Mesenteric fat pad (tissue), 1 donor: ENCODE measurements around the gene FREM1. TPM values are rescaled to one million over a fixed set of nuclear protein-coding genes. Genes with fewer than 3 reads are reported as not detected.

ENCODE experiments used
- DNase-seq: peaks from one replicate; pipeline ENCODE4 v3.0.0-alpha.2; 2020; ENCODE audit warnings: low spot score
- total RNA-seq: library from RNA; stranded (reverse); fragmentation: NEBNext Ultra II Directional; extraction: Animal tissue kit (Norgen Biotek cat#: 25700); gene quantifications from one replicate; pipeline ENCODE4 v1.2.1, GENCODE V29; 2021
- donor health status: DM: yes; HTN: yes; CAD: no.

FREM1 gene
- total RNA-seq, 1 donor from 2014 or later = 6.4 TPM

- no peak for DNase-seq
Observed at GRCh38 chr9:14819183-14819582, 91.0 kb downstream of the FREM1 start.

DNA sequence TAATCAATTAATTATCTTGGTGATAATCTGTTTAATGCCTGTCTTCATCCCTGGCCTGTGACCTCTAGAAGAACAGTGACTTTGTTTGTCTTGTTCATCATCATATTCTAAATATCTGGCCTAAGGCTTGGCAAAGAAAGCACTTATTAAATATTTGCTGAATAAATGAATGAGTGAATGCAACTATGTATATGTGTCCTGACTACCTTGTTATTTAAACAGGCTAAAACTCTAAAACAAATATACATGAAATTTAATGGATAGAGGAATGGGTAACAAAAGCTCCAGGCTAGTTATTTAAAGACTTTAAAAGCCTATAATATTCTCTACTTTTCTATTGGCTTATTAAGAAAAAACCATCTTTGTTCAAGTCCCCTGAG, 96.0 kb downstream of the FREM1 start:
- DNase-seq = no peak

GRCh38 chr9:14813336-14814248, 96.6 kb downstream of the FREM1 start:
- DNase-seq = no peak

DNA sequence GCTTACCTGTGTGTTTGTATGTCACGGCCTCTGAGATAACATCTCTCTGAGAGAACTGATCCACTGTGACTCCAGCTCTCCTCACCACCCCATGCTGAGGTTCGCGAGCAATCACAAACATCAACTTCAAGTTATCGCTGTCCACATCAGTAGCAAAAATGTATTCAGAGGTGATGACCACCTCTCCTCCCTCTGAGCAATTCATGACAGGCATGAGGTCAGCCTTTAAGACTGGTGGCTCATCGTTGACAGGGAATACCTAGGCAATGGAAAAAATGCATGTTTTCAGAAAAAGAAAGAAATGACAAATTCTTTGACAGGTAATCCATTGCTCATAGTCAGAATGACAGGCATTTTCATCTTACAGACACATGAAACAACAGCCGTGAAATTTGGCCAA, 97.4 kb downstream of the FREM1 start:
- no peak for DNase-seq

DNA sequence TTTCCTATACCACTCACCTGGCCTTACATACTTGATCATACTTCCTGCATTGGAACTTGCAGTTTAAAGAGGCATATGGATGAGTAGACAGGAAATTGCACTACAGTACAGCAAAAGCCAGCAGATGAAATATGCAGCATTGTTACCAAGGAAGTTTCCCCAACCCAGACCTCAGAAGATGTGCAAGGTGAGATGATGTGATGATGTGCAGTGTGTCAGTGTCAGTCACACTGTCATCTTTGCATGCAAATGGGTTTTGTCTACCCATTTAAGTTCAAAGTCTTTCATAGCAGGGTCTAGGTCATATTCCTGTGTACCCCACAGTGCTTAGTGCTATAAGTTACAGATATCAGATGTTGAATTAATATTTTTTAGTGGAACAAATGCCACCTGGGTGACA, 98.4 kb downstream of the FREM1 start:
- no peak for DNase-seq

DNA sequence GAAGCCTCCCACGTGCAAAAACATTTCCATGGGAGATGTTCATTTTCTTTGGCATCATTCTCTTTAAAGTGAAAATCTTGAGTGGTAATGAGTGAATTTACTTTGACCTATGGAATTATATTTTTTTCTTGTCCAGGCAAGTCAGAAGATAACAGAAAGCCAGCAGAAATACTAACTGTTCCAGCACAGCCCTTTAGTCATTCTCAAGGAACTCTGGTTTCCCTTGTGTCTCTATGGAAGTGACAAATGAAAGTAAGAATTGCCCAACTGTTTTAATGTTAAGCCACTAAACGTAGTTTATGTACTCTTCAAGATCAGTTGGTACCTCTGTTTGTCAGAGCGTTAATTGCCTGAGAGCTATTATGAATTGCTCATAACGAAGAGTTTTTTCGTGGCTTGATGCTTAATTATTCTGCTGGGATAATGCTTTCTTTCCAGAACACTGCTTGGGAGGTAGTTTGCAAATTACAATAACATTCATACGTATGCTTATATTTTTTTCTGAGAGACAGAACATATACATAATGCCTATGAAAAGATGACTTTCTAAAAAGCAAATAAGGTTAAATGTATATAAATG, 103.2 kb downstream of the FREM1 start:
- no peak for DNase-seq

- no peak for DNase-seq
Observed at GRCh38 chr9:14799030-14799429, 111.2 kb downstream of the FREM1 start.

GRCh38 chr9:14797435-14797834, 112.8 kb downstream of the FREM1 start:
- DNase-seq = no peak

DNA sequence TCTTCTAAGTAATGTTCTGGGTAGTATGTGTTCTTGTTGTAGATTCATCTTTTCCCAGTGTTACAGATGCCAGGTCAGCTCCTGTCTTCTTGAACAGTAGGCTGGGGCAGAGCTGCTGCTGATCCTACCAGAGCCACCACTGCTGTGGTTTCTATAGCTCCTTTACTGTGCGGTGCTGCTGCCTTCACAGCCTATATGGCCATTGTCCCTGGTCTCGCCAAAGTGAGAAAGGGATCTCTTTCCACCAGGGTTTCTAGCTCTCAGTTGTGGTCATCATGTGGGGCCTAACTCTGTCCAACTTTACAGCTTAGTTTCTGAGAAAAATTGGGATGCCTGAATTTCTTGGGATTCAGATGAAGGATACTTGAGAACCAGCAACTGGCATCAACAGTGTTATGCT, 116.8 kb downstream of the FREM1 start:
- DNase-seq = no peak

DNA sequence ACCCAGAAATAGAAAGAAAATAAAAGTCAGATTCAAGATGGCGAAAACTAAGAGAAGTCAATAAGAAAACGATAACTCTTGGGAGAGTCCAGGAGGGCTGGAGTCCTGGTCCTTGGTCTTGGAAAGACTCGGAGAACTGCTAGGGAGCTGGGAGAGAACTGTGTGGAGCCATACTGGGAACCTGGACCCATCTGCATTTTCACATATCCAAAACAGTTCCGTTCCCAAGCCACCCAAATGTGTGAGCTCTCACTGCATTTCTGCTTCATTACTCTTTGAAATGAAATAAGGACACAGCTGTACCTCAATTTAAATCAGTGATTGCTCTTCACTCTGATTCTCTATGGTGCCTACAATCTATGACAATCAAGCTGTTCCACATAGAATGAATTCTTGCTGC, 119.6 kb downstream of the FREM1 start:
- no peak for DNase-seq

- DNase-seq = no peak
Observed at GRCh38 chr9:14788846-14789245, 121.4 kb downstream of the FREM1 start.

- DNase-seq = no peak
Observed at GRCh38 chr9:14783358-14783757, 126.9 kb downstream of the FREM1 start.

- no peak for DNase-seq
Observed at GRCh38 chr9:14782286-14783051, 127.8 kb downstream of the FREM1 start.

GRCh38 chr9:14780693-14781092, 129.5 kb downstream of the FREM1 start:
- no peak for DNase-seq

GRCh38 chr9:14780251-14780650, 130.0 kb downstream of the FREM1 start:
- no peak for DNase-seq

- no peak for DNase-seq
Observed at GRCh38 chr9:14779566-14780022, 130.6 kb downstream of the FREM1 start.

DNA sequence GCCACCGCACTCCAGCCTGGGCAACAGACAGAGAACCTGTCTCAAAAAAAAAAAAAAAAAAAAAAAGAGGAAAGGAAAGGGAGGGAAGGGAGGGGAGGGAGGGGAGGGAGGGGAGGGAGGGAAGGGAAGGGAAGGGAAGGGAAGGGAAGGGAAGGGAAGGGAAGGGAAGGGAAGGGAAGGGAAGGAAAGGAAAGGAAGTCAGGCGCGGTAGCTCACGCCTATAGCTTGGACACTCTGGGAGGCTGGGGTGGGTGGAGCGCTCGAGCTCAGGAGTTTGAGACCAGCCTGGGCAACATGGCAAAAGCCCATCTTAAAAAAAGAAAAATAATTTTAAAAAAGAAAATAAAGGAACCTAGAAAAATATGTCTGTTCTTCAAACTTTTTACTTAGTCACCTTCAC, 131.7 kb downstream of the FREM1 start:
- DNase-seq = no peak

GRCh38 chr9:14775917-14776316, 134.3 kb downstream of the FREM1 start:
- no peak for DNase-seq

DNA sequence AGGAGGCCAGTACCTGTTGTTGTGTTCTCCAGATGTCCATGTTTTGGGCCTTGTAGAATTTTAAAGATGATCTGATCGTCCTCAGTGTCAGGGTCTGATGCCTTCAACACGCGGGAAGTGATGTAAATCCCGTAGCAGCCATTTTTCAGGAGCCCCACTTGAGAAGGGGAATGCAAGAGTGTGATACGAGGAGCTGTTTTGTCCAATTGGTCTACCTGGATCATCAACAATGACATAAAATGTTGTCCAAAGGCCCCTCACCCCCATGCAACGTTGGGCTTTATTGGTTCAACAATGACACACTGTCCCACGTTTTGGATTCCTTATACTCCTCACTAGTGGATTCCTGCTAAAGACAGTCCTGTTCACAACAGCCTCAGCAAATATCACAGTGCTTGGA, 139.6 kb downstream of the FREM1 start:
- DNase-seq = no peak

- no peak for DNase-seq
Observed at GRCh38 chr9:14769230-14769571, 141.0 kb downstream of the FREM1 start.

GRCh38 chr9:14768405-14769229, 141.6 kb downstream of the FREM1 start:
- no peak for DNase-seq
